ENCODE data around the gene RAET1G. TPM values are rescaled to one million over a fixed set of nuclear protein-coding genes. Genes with fewer than 3 reads are reported as not detected.

RAET1G gene
- total and polyA plus RNA-seq, 2 donors (not counting 3 experiments of a cell fraction or from before 2014, with no cell fraction given), result 1.6 to 2.1 TPM

DNA sequence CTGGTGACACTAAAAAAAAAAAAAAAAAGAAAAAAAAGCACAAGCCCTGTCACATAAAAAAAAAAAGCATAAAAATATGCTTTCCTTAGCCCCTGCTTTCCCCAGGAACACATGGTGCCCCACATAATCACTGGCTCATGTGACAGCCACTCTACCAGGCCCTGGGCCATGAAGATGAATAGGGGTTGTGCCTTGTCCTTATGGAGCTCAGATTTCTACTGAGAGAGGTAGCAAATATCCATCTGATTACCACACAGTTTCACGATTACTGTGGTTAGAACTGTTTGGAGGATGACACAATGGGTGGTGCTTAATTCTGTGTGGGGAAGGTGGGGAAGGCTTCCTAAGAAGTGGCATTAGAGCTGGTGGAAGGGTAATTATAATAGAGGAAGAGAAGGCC is 34.3 kb downstream of the RAET1G start:
- TF ChIP-seq, protein P1, sequence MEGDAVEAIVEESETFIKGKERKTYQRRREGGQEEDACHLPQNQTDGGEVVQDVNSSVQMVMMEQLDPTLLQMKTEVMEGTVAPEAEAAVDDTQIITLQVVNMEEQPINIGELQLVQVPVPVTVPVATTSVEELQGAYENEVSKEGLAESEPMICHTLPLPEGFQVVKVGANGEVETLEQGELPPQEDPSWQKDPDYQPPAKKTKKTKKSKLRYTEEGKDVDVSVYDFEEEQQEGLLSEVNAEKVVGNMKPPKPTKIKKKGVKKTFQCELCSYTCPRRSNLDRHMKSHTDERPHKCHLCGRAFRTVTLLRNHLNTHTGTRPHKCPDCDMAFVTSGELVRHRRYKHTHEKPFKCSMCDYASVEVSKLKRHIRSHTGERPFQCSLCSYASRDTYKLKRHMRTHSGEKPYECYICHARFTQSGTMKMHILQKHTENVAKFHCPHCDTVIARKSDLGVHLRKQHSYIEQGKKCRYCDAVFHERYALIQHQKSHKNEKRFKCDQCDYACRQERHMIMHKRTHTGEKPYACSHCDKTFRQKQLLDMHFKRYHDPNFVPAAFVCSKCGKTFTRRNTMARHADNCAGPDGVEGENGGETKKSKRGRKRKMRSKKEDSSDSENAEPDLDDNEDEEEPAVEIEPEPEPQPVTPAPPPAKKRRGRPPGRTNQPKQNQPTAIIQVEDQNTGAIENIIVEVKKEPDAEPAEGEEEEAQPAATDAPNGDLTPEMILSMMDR (IDR thresholded peaks at IDR 0.05; ENCODE audit: extremely low read depth in 1 of 2, insufficient read depth in 1 of 2, low read depth in 1 of 2, low read length in 2 of 2), result no peak
- TF ChIP-seq MYC (IDR thresholded peaks at IDR 0.05; ENCODE audit: low read depth, low read length) (no peak), GATA2 (IDR thresholded peaks at IDR 0.05; ENCODE audit: insufficient read depth, insufficient read length, low read depth, low read length) (no peak), POLR2A (IDR thresholded peaks at IDR 0.05; ENCODE audit: low read depth, low read length) (no peak), FOS (IDR thresholded peaks at IDR 0.05; ENCODE audit: borderline replicate concordance, insufficient read depth, low read length) (no peak)
- TF ChIP-seq, protein P2, sequence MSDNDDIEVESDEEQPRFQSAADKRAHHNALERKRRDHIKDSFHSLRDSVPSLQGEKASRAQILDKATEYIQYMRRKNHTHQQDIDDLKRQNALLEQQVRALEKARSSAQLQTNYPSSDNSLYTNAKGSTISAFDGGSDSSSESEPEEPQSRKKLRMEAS (IDR thresholded peaks at IDR 0.05; ENCODE audit: insufficient read depth, insufficient read length), result no peak
- ChIA-PET CTCF (no interaction called here), POLR2A (no interaction called here)
- Histone ChIP-seq H3K4me3 (replicated peaks in 1 of 3; ENCODE audit: insufficient read depth in 1 of 3, low read depth in 1 of 3, low read length in 3 of 3) (no peak overlapping the region), H3K36me3 (ENCODE audit: control insufficient read depth in 2 of 2, extremely low read depth in 1 of 2, insufficient read depth in 2 of 2, low read length in 2 of 2) (no peaks in the 10 kb centered on the region), H3K9me3 (replicated peaks; ENCODE audit: control insufficient read depth, insufficient read depth, low read length) (no peaks in the 10 kb centered on the region), H3K9ac (replicated peaks; ENCODE audit: extremely low read depth, insufficient read depth, low read length) (no peak overlapping the region), H4K20me1 (replicated peaks; ENCODE audit: control insufficient read depth, extremely low read depth, insufficient read depth, low read length) (no peaks in the 10 kb centered on the region), H3K27me3 (ENCODE audit: control insufficient read depth in 2 of 2, insufficient read depth in 2 of 2, low read length in 2 of 2) (peaks cover 2 to 11% of the 10 kb centered on the region in 2 experiments), H3K27ac (ENCODE audit: insufficient read depth, low read depth, low read length) (no peak overlapping the region), H3K79me2 (ENCODE audit: control insufficient read depth, insufficient read depth, low read length) (no peaks in the 10 kb centered on the region), H2AFZ (ENCODE audit: low read depth, low read length) (no peak overlapping the region), H3K4me1 (ENCODE audit: control insufficient read depth, extremely low read depth, insufficient read depth, low read length) (no peaks in the 10 kb centered on the region), H3K4me2 (ENCODE audit: insufficient read depth, low read length) (no peak overlapping the region), H3K9me1 (replicated peaks; ENCODE audit: control insufficient read depth, extremely low read depth, insufficient read depth, low read length) (no peaks in the 10 kb centered on the region)
- dilution Hi-C loops (cut with MboI; ENCODE audit: extremely low pct_ligation_motif_present, low sequenced_read_pairs) (no loop called here), intact Hi-C loops (cut with micrococcal nuclease) (no loop called here)
- no peak for DNase-seq (ENCODE audit: low read depth, low spot score)
- no TSS peak for BruUV-seq (replicated peaks)
- FAIRE-seq, result no peak

GRCh38 chr6:149888093-149888492 is 34.8 kb downstream of the RAET1G start:
- H3K9ac ChIP-seq (replicated peaks; ENCODE audit: extremely low read depth, insufficient read depth, low read length), result no peak overlapping the region
- H3K9me1 ChIP-seq (replicated peaks; ENCODE audit: control insufficient read depth, extremely low read depth, insufficient read depth, low read length), result no peaks in the 10 kb centered on the region
- H3K4me1 ChIP-seq (ENCODE audit: control insufficient read depth, extremely low read depth, insufficient read depth, low read length), result no peaks in the 10 kb centered on the region
- no peak for DNase-seq (ENCODE audit: low read depth, low spot score)
- BruUV-seq (replicated peaks), result no TSS peak
- ChIA-PET POLR2A (no interaction called here), CTCF (no interaction called here)
- H2AFZ ChIP-seq (ENCODE audit: low read depth, low read length), result no peak overlapping the region
- intact Hi-C loops (cut with micrococcal nuclease), result no loop called here
- H3K27me3 ChIP-seq (ENCODE audit: control insufficient read depth in 2 of 2, insufficient read depth in 2 of 2, low read length in 2 of 2), result peaks cover 2 to 11% of the 10 kb centered on the region in 2 experiments
- no peak overlapping the region for H3K27ac ChIP-seq (ENCODE audit: insufficient read depth, low read depth, low read length)
- dilution Hi-C loops (cut with MboI; ENCODE audit: extremely low pct_ligation_motif_present, low sequenced_read_pairs), result no loop called here
- no peaks in the 10 kb centered on the region for H3K79me2 ChIP-seq (ENCODE audit: control insufficient read depth, insufficient read depth, low read length)
- no peaks in the 10 kb centered on the region for H4K20me1 ChIP-seq (replicated peaks; ENCODE audit: control insufficient read depth, extremely low read depth, insufficient read depth, low read length)
- TF ChIP-seq MYC (IDR thresholded peaks at IDR 0.05; ENCODE audit: low read depth, low read length) (no peak), FOS (IDR thresholded peaks at IDR 0.05; ENCODE audit: borderline replicate concordance, insufficient read depth, low read length) (no peak)
- TF ChIP-seq, protein P2 (IDR thresholded peaks at IDR 0.05; ENCODE audit: insufficient read depth, insufficient read length), result no peak
- no peaks in the 10 kb centered on the region for H3K9me3 ChIP-seq (replicated peaks; ENCODE audit: control insufficient read depth, insufficient read depth, low read length)
- H3K36me3 ChIP-seq (ENCODE audit: control insufficient read depth in 2 of 2, extremely low read depth in 1 of 2, insufficient read depth in 2 of 2, low read length in 2 of 2), result no peaks in the 10 kb centered on the region
- H3K4me3 ChIP-seq (replicated peaks in 1 of 3; ENCODE audit: insufficient read depth in 1 of 3, low read depth in 1 of 3, low read length in 3 of 3), result no peak overlapping the region
- no peak overlapping the region for H3K4me2 ChIP-seq (ENCODE audit: insufficient read depth, low read length)
- no peak for FAIRE-seq

All from endothelial cell of umbilical vein (primary cell).